Measurements from ENCODE around the gene KCNQ5. TPM values are rescaled to one million over a fixed set of nuclear protein-coding genes. Genes with fewer than 3 reads are reported as not detected.

Gene KCNQ5
- total RNA-seq, 1 experiment from 2014 or later: 0.07 TPM

DNA sequence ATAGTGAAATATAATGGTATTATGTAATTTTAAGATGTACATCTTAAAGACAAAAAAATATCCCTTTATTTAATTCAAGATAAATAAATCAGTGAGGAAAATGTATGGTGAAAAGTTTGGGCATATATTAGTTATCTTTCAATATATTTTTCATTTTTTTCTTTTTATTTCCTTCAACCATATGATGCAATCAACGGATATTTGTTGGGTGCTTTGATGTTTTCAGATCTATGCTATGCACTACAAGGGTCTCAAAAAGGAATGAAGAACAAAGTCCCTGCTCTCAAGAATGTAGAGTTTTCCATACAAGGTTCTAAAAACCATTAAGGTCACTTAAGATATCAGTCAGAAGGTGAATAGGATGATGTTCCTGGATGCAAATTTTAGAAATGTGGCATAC lies 345.5 kb downstream of the KCNQ5 start:
- Histone ChIP-seq H2BK5ac (ENCODE audit: insufficient read length, low read length) (no peak overlapping the region), H2AK5ac (ENCODE audit: insufficient read length, low read length) (no peak overlapping the region), H3K4ac (ENCODE audit: low read depth, low read length) (no peak overlapping the region), H3K23me2 (ENCODE audit: insufficient read length, low read depth, low read length, poor library complexity, severe bottlenecking) (no peaks in the 10 kb centered on the region), H3K4me2 (ENCODE audit: insufficient read depth, insufficient read length, low read length) (no peak overlapping the region), H3T11ph (ENCODE audit: low read length) (no peak overlapping the region), H4K91ac (ENCODE audit: insufficient read length, low read depth, low read length) (no peak overlapping the region), H3K79me1 (ENCODE audit: insufficient read depth, low read depth, low read length, poor library complexity, severe bottlenecking) (no peaks in the 10 kb centered on the region), H2AFZ (ENCODE audit: low read length) (no peak overlapping the region), H4K8ac (replicated peaks; ENCODE audit: insufficient read length, low read depth, low read length) (no peak overlapping the region), H3K56ac (ENCODE audit: insufficient read length, low read depth, low read length) (no peak overlapping the region), H3K14ac (ENCODE audit: insufficient read depth, low read length) (no peak overlapping the region), H2BK12ac (ENCODE audit: insufficient read length, low read depth, low read length) (no peak overlapping the region), H3K18ac (ENCODE audit: insufficient read length, low read depth, low read length) (no peak overlapping the region), H2BK20ac (ENCODE audit: low read depth, low read length, poor library complexity, severe bottlenecking) (no peak overlapping the region), H2BK120ac (ENCODE audit: low read depth, low read length, poor library complexity, severe bottlenecking) (no peak overlapping the region), H4K20me1 (ENCODE audit: control insufficient read depth, insufficient read depth, insufficient read length) (no peaks in the 10 kb centered on the region), H3K4me1 (ENCODE audit: insufficient read depth, low read length) (no peaks in the 10 kb centered on the region), H3K23ac (ENCODE audit: insufficient read length, low read depth, low read length) (no peak overlapping the region), H3K27ac (ENCODE audit: insufficient read length, low read depth, low read length) (no peak overlapping the region), H3K27me3 (ENCODE audit: insufficient read depth, low read length) (no peaks in the 10 kb centered on the region), H3K9ac (ENCODE audit: extremely low read depth, insufficient read length, low read length) (no peak overlapping the region), H3K79me2 (ENCODE audit: insufficient read depth, low read length) (no peaks in the 10 kb centered on the region), H3K9me3 (ENCODE audit: control insufficient read depth, low read depth, low read length) (no peaks in the 10 kb centered on the region), H4K5ac (ENCODE audit: insufficient read length, low read depth, low read length) (no peak overlapping the region), H2BK15ac (ENCODE audit: low read depth, low read length) (no peak overlapping the region)
- H3K9me3 Mint-ChIP-seq: no peaks in the 10 kb centered on the region
- no peak for DNase-seq
- WGBS (ENCODE audit: extremely low coverage, insufficient read length, low lambda C conversion rate): no CpG with 5 or more reads among the region's 1 CpG
- no peak overlapping the region for H3K4me3 Mint-ChIP-seq
- H3K36me3 Mint-ChIP-seq (ENCODE audit: insufficient read depth in 1 of 3, low read depth in 3 of 3): no peaks in the 10 kb centered on the region
- no peaks in the 10 kb centered on the region for H3K4me1 Mint-ChIP-seq
- no peaks in the 10 kb centered on the region for H3K27me3 Mint-ChIP-seq (ENCODE audit: low read depth)
- H3K27ac Mint-ChIP-seq: no peak overlapping the region
- TF ChIP-seq CTCF (conservative IDR thresholded peaks at IDR 0.05): no peak

Measured in H9 (cell line).